Measurements from ENCODE around the gene CNGB1.

Gene CNGB1

DNA sequence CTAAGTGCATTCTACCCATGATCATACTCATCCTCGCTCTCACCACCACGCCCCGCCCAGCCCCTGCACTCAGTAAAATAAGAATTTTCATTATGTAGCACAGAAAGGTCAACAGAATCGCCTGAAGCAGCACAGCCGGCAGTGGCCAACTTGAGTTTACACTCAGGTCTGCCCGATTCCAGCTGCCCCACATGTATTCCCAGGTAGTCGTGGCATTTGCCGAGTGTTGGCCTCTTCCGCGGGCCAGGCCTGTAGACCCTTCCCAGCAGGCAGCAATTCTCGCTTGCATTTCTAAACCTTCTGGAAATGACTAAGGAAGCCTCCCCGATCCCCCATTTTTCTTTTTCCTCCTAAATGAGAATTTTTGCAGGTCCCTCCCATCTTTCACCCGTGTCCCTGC, 609 bp downstream of the CNGB1 start:
- H3K27ac ChIP-seq (ENCODE audit: low read depth, low read length), result no peak overlapping the region
- no peaks in the 10 kb centered on the region for H3K27me3 ChIP-seq (ENCODE audit: control insufficient read depth, insufficient read depth, low read length)
- no peak overlapping the region for H3K9ac ChIP-seq (ENCODE audit: low read length)
- H3K4me1 ChIP-seq (ENCODE audit: control insufficient read depth, insufficient read depth, low read length), result no peaks in the 10 kb centered on the region
- no peaks in the 10 kb centered on the region for H3K36me3 ChIP-seq (ENCODE audit: control insufficient read depth, insufficient read depth, low read length)
- no peaks in the 10 kb centered on the region for H3K9me3 ChIP-seq (ENCODE audit: control insufficient read depth, insufficient read depth, low read depth, low read length)
- H3K4me3 ChIP-seq (ENCODE audit: low read depth, low read length), result no peak overlapping the region

DNA sequence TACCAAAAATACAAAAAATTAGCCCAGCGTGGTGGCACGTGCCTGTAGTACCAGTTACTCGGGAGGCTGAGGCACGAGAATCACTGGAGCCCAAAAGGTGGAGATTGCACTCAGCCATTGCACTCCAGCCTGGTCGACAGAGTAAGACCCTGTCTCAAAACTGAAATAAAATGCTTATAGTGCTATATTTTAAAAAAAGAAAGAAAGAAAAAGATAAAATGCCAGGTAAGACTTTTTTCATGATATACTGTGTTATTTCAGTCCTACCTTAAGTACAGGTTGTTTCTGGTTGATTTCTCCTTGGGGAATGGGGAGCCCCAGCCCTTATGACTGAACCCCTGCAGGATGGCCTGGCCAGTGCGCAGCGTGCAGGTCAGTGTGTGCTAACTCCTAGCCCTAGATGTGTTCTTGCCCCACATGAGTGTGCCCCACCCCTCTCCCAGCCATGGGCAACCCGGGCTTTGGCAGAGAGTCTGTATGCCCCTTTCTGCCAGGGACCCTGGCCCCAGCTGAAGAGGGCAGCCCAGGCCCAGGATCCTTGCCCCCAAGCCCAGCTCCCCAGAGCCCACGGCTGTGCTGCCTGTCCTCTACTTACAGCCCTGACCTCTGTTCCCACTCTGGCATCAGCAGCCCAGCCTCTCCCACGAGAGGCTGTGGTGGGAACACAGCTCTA, 1.3 kb downstream of the CNGB1 start:
- no peaks in the 10 kb centered on the region for H3K9me3 ChIP-seq (ENCODE audit: control insufficient read depth, insufficient read depth, low read depth, low read length)
- H3K9ac ChIP-seq (ENCODE audit: low read length), result no peak overlapping the region
- H3K27ac ChIP-seq (ENCODE audit: low read depth, low read length), result no peak overlapping the region
- H3K36me3 ChIP-seq (ENCODE audit: control insufficient read depth, insufficient read depth, low read length), result no peaks in the 10 kb centered on the region
- no peaks in the 10 kb centered on the region for H3K4me1 ChIP-seq (ENCODE audit: control insufficient read depth, insufficient read depth, low read length)
- H3K27me3 ChIP-seq (ENCODE audit: control insufficient read depth, insufficient read depth, low read length), result no peaks in the 10 kb centered on the region
- H3K4me3 ChIP-seq (ENCODE audit: low read depth, low read length), result no peak overlapping the region

DNA sequence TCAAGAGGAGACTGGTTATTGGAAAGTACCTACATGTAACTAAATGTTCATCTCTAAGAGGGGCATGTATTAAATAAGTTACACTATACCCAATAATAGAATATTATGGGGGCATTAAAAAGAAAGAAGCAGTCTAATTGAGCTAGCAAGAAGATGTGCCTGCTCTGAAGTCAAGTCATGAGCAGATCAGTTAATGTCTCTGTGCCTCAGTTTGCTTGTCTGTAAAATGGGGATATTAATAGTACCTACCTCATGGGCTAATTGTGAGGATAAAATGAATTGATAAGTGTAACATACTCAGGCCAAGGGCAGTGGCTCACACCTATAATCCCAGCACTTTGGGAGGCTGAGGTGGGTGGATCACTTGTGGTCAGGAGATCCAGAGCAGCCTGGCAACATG, 3.0 kb downstream of the CNGB1 start:
- no peaks in the 10 kb centered on the region for H3K36me3 ChIP-seq (ENCODE audit: control insufficient read depth, insufficient read depth, low read length)
- H3K27me3 ChIP-seq (ENCODE audit: control insufficient read depth, insufficient read depth, low read length), result no peaks in the 10 kb centered on the region
- H3K4me1 ChIP-seq (ENCODE audit: control insufficient read depth, insufficient read depth, low read length), result no peaks in the 10 kb centered on the region
- no peak overlapping the region for H3K9ac ChIP-seq (ENCODE audit: low read length)
- no peak overlapping the region for H3K27ac ChIP-seq (ENCODE audit: low read depth, low read length)
- H3K4me3 ChIP-seq (ENCODE audit: low read depth, low read length), result no peak overlapping the region
- no peaks in the 10 kb centered on the region for H3K9me3 ChIP-seq (ENCODE audit: control insufficient read depth, insufficient read depth, low read depth, low read length)

DNA sequence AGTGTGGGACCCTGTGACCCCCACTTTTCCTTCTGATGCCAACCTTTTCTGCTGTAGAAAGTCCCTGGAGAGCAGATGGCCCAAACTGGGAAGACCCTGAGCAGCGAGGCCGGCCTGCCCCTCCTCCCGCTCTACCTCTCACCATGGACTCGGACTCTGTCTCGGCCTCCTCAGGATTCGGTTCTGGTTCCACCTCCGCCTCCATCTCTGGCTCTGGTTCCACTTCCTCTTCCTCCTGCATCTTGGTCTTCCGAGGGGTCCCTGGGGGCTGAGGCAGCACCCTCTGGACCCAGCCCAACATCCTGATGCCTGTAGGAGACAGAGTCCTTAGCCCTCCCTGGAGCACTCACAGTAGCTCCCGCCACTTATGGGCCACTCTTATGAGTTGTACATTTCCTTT, 3.9 kb downstream of the CNGB1 start:
- Histone ChIP-seq H3K27me3 (ENCODE audit: control insufficient read depth, insufficient read depth, low read length) (no peaks in the 10 kb centered on the region), H3K9ac (ENCODE audit: low read length) (no peak overlapping the region), H3K27ac (ENCODE audit: low read depth, low read length) (no peak overlapping the region), H3K9me3 (ENCODE audit: control insufficient read depth, insufficient read depth, low read depth, low read length) (no peaks in the 10 kb centered on the region), H3K4me3 (ENCODE audit: low read depth, low read length) (no peak overlapping the region), H3K36me3 (ENCODE audit: control insufficient read depth, insufficient read depth, low read length) (no peaks in the 10 kb centered on the region), H3K4me1 (ENCODE audit: control insufficient read depth, insufficient read depth, low read length) (no peaks in the 10 kb centered on the region)

DNA sequence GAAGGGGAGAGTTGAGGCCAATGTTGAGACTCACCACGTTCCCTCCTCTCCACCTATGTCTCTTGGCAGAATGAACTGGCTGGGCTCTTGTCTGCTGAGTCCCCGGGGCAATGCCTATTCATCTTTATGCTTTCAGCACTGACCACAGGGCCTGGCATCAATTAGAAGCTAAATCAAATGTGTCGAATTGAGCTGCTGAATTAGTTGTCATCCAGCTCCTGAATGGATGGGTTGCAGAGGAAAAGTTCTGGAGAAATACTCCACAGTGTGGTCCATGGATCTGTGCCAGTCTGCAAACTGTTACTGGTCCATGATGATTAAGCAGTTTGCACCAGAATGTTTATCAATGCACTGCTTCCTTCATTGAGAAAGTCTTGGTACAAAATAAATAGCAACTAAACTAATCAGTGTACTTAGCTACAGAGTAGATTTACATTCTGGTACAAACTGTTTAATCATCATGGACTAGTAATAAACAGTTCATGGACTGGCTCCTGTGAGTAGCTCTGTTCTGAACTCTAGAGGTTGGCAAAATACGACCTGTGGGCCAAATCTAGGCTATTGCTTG, 4.6 kb downstream of the CNGB1 start:
- no peak overlapping the region for H3K4me3 ChIP-seq (ENCODE audit: low read depth, low read length)
- H3K9me3 ChIP-seq (ENCODE audit: control insufficient read depth, insufficient read depth, low read depth, low read length), result no peaks in the 10 kb centered on the region
- no peaks in the 10 kb centered on the region for H3K36me3 ChIP-seq (ENCODE audit: control insufficient read depth, insufficient read depth, low read length)
- no peak overlapping the region for H3K9ac ChIP-seq (ENCODE audit: low read length)
- no peak overlapping the region for H3K27ac ChIP-seq (ENCODE audit: low read depth, low read length)
- no peaks in the 10 kb centered on the region for H3K4me1 ChIP-seq (ENCODE audit: control insufficient read depth, insufficient read depth, low read length)
- no peaks in the 10 kb centered on the region for H3K27me3 ChIP-seq (ENCODE audit: control insufficient read depth, insufficient read depth, low read length)

DNA sequence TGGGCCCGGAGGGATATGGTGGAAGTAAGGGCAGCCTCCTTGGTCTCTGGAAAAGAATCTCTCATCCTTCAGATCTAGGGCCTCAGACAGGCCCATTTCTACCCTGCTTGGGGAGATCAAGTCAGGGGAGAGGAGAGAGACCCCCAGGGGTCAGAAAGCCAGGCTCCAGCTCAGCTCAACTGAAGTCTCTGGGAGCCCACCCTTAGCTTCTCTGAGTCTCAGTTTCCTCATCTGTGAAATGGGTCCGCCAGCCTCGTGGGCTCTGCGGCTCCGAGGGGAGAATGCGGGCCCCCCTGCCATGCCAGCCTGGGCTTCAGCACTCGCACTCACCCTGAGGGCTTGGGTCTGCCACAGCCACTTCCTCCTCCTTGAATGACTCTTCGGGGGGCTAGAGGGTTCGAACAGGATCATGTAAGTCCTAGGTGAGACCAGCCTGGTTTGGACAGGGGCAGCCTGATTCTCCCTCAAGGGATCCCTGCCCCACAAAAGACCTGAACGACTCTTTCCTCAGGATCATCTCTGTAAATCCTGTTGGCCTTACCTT, 6.7 kb downstream of the CNGB1 start:
- Histone ChIP-seq H3K9me3 (ENCODE audit: control insufficient read depth, insufficient read depth, low read depth, low read length) (no peaks in the 10 kb centered on the region), H3K9ac (ENCODE audit: low read length) (no peak overlapping the region), H3K4me3 (ENCODE audit: low read depth, low read length) (no peak overlapping the region), H3K27ac (ENCODE audit: low read depth, low read length) (no peak overlapping the region), H3K27me3 (ENCODE audit: control insufficient read depth, insufficient read depth, low read length) (no peaks in the 10 kb centered on the region), H3K36me3 (ENCODE audit: control insufficient read depth, insufficient read depth, low read length) (no peaks in the 10 kb centered on the region), H3K4me1 (ENCODE audit: control insufficient read depth, insufficient read depth, low read length) (no peaks in the 10 kb centered on the region)

DNA sequence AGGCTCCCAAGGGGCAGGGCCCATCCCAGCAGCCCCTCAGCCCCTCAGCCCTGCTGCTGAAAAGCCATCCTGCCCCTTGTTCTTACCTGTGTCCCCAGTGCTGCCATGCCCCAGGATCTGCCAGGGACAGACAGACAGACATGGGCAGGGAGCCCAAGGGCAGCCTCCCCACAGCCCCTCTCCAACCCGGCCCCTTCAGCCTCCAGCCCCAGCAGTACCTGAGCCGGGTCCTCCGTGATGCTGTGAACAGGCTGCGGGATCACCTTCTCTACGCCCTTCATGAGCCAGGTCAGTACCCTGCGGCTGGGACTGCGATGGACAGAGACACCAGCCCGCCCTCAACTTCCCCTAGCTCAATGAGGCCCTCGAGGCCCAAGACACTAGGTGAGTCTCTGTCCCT, 8.2 kb downstream of the CNGB1 start:
- Histone ChIP-seq H3K4me1 (ENCODE audit: control insufficient read depth, insufficient read depth, low read length) (peaks cover 7% of the 10 kb centered on the region; the same call in 1 of the 2 replicates), H3K36me3 (ENCODE audit: control insufficient read depth, insufficient read depth, low read length) (no peaks in the 10 kb centered on the region), H3K27me3 (ENCODE audit: control insufficient read depth, insufficient read depth, low read length) (no peaks in the 10 kb centered on the region), H3K4me3 (ENCODE audit: low read depth, low read length) (no peak overlapping the region), H3K27ac (ENCODE audit: low read depth, low read length) (no peak overlapping the region), H3K9ac (ENCODE audit: low read length) (no peak overlapping the region), H3K9me3 (ENCODE audit: control insufficient read depth, insufficient read depth, low read depth, low read length) (no peaks in the 10 kb centered on the region)

DNA sequence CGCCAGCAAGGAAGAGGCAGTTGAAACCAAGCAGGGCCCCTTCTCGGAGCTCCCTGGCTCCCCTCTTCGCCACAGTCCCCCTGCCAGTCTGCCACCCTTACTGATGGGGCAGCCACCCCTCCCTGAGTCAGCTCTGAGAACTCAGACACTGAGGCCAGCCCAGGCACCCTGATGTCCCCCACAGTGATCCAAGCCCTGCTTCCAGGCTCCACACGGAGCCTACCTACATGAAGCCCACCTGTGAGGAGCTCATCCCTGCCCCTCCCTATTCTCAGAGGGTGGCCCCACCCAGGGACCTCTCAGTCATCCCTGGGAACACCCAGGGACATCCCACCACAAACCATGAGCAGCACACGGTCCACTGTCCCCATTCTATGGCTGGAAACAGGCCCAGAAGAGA, 8.9 kb downstream of the CNGB1 start:
- H3K27me3 ChIP-seq (ENCODE audit: control insufficient read depth, insufficient read depth, low read length), result no peaks in the 10 kb centered on the region
- no peak overlapping the region for H3K27ac ChIP-seq (ENCODE audit: low read depth, low read length)
- no peak overlapping the region for H3K4me3 ChIP-seq (ENCODE audit: low read depth, low read length)
- no peak overlapping the region for H3K9ac ChIP-seq (ENCODE audit: low read length)
- H3K9me3 ChIP-seq (ENCODE audit: control insufficient read depth, insufficient read depth, low read depth, low read length), result no peaks in the 10 kb centered on the region
- H3K4me1 ChIP-seq (ENCODE audit: control insufficient read depth, insufficient read depth, low read length), result peaks cover 12% of the 10 kb centered on the region; the same call in 1 of the 2 replicates
- no peaks in the 10 kb centered on the region for H3K36me3 ChIP-seq (ENCODE audit: control insufficient read depth, insufficient read depth, low read length)

DNA sequence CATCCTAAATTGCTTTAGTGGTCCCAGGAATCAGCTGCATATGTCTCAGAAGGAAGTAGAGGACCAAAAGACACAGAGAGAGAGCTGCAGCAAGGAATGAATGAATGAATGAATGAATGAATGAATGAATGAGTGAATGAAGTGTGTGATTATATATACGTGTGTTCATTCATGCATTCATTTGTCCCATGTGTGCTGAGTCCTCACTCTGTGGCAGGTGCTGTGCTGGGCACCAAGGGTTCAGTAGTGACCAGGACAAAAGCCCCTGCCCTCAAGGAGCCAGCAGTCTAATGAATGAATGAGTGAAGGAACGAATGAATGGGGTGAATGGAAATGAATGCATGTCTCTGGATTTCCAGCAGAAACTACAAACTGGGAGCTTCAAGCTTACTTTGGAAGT, 9.4 kb downstream of the CNGB1 start:
- H3K27me3 ChIP-seq (ENCODE audit: control insufficient read depth, insufficient read depth, low read length), result no peaks in the 10 kb centered on the region
- H3K4me3 ChIP-seq (ENCODE audit: low read depth, low read length), result no peak overlapping the region

DNA sequence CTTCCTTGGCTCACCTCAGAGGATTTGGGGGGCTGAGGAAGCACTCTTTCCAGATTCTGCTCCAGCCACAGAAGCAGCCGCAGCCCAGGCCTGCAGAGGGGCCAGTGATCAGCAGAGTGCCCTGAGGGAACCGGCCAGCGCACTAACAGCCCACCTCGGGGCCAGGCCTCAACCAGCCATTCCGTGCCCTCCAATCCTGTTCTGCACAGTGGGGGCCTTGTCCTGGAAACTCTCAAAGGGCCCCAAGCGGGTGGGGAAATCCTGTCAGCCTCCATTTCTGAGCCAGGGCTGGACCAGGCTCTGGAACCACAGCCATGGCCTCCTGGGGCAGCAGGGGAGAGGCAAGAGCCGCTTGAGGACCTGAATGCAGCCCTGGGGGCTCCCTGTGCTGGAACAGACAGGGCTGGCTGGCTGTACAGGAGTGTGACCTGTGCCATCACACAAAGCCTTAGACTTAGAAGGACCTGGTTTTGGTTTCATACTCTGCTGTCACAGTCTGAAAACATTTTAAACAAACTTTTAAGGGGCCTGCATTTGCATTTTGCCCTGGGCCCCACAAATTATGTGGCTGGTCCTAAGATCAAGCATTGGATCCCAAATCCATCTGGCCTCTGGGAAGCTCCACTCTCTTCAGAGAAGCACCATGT, 10.0 kb downstream of the CNGB1 start:
- H3K4me1 ChIP-seq (ENCODE audit: control insufficient read depth, insufficient read depth, low read length), result peaks cover 13% of the 10 kb centered on the region; the same call in 1 of the 2 replicates
- no peak overlapping the region for H3K4me3 ChIP-seq (ENCODE audit: low read depth, low read length)
- H3K9me3 ChIP-seq (ENCODE audit: control insufficient read depth, insufficient read depth, low read depth, low read length), result no peaks in the 10 kb centered on the region
- no peak overlapping the region for H3K9ac ChIP-seq (ENCODE audit: low read length)
- no peaks in the 10 kb centered on the region for H3K27me3 ChIP-seq (ENCODE audit: control insufficient read depth, insufficient read depth, low read length)
- H3K36me3 ChIP-seq (ENCODE audit: control insufficient read depth, insufficient read depth, low read length), result no peaks in the 10 kb centered on the region
- H3K27ac ChIP-seq (ENCODE audit: low read depth, low read length), result no peak overlapping the region

More for the DNA sequence above, 9.4 kb downstream of the CNGB1 start:
- Histone ChIP-seq H3K9me3 (ENCODE audit: control insufficient read depth, insufficient read depth, low read depth, low read length) (no peaks in the 10 kb centered on the region), H3K36me3 (ENCODE audit: control insufficient read depth, insufficient read depth, low read length) (no peaks in the 10 kb centered on the region), H3K9ac (ENCODE audit: low read length) (no peak overlapping the region), H3K27ac (ENCODE audit: low read depth, low read length) (no peak overlapping the region), H3K4me1 (ENCODE audit: control insufficient read depth, insufficient read depth, low read length) (peaks cover 13% of the 10 kb centered on the region; the same call in 1 of the 2 replicates)

DNA sequence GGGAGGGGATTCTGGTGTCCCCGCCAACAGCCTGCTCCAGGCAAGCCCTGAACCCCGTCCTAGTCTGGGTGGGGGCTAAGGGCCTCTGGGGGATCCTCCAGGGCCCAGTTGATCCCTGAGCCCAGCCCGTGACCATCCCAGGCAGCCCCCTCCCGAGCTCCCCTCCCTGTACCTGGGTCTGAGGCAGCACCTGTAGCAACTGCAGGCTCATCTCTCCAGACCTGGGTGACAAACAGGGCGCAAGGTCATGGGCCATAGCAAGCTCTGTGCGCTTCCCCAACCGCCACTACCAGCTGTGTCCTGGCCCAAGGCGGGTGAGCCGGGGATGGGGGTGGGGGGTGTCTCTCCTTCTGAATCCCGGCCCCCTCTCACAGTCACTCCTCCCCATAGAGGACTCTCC, 10.6 kb downstream of the CNGB1 start:
- no peaks in the 10 kb centered on the region for H3K36me3 ChIP-seq (ENCODE audit: control insufficient read depth, insufficient read depth, low read length)
- no peak overlapping the region for H3K27ac ChIP-seq (ENCODE audit: low read depth, low read length)
- H3K27me3 ChIP-seq (ENCODE audit: control insufficient read depth, insufficient read depth, low read length), result no peaks in the 10 kb centered on the region
- H3K4me3 ChIP-seq (ENCODE audit: low read depth, low read length), result no peak overlapping the region
- no peaks in the 10 kb centered on the region for H3K9me3 ChIP-seq (ENCODE audit: control insufficient read depth, insufficient read depth, low read depth, low read length)
- H3K9ac ChIP-seq (ENCODE audit: low read length), result no peak overlapping the region
- H3K4me1 ChIP-seq (ENCODE audit: control insufficient read depth, insufficient read depth, low read length), result peaks cover 13% of the 10 kb centered on the region; the same call in 1 of the 2 replicates

Measured in HUES6 (cell line).